ENCODE measurements around the gene THOC5.
"Not testable (repeated sequence)": the region's sequence is repeated elsewhere in the genome, so short reads cannot be mapped to it uniquely, and the experiment has no call there.

THOC5 gene

DNA sequence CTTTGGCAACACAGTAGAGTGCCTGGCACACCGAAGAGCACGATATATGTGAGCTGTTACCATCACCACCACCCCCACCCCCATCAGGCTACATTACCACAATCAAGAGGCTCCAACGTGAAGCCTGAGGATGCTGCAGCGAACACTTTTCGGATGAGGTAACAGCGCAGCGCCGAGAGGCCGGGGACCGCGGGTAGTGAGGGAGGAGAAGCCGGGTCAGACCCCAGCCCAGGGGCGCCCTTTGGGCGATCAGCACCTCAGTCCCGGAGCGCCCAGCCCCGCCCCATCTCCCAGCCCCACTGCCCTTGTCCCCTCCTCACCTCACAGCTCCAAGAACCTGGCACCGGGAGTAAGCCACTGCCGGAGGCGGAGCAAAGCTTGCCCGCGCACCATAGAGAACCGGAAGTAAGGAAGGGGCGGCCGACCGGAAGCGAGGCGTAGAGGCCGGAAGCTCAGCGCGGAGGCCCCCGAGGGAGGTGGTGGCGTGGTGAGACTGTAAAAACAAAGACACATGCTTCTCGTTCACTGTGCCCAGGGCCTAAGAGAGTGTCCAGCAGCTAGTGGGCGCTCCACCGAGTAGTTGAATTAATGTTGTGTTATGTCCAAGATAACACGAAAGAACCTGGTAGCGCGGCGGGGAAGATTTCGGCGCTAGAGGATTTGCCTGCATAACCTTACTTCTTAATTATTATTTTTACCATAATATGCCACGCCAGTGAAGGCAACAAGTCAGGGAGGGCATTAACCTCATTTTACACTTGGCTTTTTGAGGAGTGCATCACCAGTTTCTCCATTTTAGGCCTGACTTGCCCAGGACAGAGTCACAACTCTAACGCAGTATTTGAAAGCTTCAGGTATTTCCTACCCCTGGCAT, at the start of gene THOC5:
THOC5 (minus strand) TSS at position 407 of the 874 bp plus-strand sequence. CDS start 4,610 bp downstream, outside the sequence.
- peak; percentile 75 for DNase-seq (ENCODE audit: low read depth)

DNA sequence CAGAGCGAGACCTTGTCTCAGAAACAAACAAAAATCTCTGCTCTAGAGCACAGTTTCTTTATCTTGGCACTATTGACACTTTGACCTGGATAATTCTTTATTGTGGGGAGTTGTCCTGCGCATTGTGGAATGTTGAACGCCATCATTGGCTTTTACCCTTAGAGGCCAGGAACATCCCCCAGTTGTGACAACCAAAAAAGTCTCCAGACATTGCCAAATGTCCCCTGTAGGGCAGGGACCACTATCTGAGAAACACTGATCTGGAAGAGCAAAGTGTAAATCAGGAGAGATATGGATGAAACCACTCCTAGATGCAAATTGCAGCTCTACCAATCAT, 45.1 kb upstream of the THOC5 start:
- no peak for DNase-seq (ENCODE audit: low read depth)

DNA sequence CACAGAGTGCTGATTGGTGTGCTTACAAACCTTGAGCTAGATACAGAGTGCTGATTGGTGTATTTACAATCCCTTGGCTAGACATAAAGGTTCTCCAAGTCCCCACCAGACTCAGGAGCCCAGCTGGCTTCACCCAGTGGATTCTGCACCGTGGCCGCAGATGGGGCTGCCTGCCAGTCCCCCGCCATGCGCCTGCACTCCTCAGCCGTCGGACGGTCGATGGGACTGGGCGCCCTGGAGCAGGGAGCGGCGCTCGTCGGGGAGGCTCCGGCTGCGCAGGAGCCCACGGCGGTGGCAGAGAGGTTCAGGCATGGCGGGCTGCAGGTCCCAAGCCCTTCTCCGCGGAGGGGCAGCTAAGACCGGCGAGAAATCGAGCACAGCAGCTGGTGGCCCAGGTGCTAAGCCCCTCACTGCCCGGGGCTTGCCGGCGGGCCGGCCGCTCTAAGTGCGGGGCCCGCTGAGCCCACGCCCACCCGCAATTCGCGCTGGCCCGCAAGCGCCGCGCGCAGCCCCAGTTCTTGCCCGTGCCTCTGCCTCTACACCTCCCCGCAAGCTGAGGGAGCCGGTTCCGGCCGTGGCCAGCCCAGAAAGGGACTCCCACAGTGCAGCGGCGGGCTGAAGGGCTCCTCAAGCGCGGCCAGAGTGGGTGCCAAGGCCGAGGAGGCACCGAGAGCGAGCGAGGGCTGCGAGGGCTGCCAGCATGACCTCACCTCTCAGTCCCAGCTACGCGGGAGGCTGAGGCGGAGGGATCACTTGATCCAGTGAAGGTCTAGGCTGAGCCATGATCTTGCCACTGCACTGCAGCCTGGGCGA, 44.5 kb upstream of the THOC5 start:
- not testable (repeated sequence) for DNase-seq (ENCODE audit: low read depth)

DNA sequence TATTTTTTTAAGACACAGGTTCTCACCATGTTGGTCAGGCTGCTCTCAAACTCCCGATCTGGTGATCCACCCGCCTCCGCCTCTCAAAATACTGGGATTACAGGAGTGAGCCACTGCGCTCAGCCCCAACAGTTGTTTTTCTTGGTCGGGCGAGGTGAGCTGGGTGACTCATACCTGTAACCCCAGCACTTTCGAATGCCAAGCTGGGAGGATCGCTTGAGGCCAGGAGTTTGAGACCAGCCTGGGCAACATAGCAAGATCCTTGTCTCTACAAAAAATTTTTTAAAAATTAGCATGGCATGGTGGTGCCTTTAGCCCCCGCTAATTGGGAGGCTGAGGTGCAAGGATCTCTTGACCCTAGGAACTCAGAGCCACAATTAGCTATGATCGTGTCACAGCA, 42.9 kb upstream of the THOC5 start:
- DNase-seq (ENCODE audit: low read depth) = no peak

DNA sequence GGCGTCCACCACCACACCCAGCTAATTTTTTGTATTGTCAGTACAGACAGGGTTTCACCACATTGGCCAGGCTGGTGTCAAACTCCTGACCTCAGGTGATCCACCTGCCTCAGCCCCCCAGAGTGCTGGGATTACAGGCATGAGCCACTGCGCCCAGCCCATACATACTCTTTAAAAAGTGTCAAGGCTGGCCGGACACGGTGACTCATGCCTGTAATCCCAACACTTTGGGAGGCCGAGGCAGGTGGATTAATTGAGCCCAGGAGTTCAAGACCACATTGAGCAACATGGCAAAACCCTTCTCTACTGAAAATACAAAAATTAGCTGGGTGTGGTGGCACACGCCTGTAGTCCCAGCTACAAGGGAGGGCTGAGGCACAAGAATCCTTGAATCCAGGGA, 40.9 kb upstream of the THOC5 start:
- not testable (repeated sequence) for DNase-seq (ENCODE audit: low read depth)

DNA sequence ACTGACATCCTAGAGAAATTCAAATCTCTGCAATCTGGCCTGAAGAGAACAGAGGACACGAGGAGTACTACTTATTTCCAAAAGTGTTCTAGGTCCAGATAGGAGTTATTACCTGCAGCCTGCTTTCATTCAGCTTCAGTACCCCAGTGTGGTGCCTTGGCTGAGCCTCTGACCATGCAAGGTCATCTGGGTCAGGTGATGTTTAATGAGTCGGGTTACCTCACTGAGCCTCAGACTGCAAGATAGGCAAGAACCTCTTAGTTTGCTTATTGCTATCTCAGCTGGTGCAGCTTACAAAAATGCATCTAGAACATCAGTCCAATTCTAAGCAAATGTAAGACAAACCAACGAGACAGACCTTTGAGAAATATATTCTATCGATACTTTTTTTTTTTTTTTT, 40.4 kb upstream of the THOC5 start:
- DNase-seq (ENCODE audit: low read depth) = no peak

DNA sequence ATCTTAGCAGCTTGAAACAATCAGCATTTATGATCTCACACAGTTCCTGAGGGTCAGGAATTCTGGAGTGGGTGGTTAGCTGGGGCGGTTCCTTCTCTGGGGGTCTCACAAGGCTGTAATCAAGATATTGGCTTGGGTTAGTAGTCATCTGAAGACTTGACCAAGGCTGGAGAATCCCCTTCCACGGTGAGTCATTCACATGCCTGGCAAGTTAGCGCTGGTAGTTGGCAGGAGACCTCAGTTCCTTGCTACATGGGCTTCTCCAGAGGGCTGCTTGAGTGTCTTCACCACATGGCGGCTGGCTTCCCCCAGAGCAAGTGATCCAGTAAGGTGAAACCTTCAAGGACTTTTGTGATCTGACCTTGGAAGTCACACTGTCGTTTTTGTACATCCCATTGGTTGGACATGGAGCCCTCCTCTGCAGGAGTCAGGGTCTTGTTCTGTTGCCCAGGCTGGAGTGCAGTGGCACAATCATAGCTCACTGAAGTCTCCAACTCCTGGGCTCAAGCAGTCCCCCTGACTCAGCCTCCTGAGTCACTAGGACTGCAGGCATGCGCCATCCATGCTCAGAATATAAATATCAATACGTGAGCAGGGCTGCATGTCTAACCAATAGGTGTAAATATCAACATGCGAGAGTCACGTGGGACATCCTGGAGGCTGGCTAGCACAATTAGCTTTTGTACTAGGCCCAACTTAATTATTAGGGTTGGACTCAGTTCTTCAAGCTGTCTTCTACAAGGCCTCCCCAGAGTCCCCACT, 34.6 kb upstream of the THOC5 start:
- no peak for DNase-seq (ENCODE audit: low read depth)

DNA sequence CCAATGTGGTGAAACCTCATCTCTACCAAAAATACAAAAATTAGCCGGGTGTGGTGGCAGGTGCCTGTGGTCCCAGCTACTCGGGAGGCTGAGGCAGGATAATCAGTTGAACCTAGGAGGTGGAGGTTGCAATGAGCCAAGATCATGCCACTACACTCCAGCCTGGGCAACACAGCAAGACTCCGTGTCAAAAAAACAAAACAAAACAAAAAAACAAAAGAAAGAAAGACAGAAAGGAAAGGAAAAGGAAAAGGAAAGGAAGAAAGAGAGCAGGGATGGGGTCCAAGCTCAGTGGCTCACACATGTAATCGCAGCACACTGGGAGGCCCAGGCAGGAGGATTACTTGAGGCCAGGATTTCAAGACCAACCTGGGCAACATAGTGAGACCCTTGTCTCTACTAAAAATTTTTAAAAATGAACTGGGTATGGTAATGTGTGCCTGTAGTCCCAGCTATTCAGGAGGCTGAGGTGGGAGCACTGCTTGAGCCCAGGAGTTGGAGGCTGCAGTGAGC, 32.7 kb upstream of the THOC5 start:
- not testable (repeated sequence) for DNase-seq (ENCODE audit: low read depth)

DNA sequence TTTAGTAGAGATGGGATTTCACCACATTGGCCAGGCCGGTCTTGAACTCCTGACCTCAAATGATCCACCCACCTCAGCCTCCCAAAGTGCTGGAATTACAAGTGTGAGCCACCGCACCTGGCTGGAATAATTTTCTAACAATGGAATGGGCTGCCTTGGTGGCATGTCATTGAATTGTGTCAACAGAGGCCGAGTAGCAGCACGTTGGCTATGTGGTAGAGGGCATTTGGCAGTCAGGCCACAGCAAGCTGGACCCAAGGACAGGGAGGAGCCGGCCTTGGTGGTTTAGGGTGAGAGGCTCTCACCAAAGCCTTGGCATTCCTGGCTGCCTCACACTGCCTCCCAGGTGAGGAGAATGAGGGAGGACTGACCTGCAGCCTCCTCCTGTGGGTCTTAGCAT, 31.4 kb upstream of the THOC5 start:
- no peak for DNase-seq (ENCODE audit: low read depth)

DNA sequence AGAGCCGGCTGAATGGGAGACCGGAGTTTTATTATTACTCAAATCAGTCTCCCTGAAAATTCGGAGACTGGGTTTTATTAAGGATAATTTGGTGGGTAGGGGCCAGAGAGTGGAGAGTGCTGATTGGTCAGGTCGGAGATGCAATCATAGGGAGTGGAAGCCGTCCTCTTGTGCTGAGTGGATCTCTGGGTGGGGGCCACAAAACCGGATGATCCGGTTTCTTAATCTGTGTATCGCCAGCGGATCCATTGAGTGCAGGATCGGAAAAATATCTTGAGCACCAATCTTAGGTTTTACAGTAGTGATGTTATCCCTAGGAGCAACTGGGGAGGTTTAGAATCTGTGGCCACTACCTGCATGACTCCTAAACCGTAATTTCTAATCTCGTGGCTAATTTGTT, 28.2 kb upstream of the THOC5 start:
- no peak for DNase-seq (ENCODE audit: low read depth)

DNA sequence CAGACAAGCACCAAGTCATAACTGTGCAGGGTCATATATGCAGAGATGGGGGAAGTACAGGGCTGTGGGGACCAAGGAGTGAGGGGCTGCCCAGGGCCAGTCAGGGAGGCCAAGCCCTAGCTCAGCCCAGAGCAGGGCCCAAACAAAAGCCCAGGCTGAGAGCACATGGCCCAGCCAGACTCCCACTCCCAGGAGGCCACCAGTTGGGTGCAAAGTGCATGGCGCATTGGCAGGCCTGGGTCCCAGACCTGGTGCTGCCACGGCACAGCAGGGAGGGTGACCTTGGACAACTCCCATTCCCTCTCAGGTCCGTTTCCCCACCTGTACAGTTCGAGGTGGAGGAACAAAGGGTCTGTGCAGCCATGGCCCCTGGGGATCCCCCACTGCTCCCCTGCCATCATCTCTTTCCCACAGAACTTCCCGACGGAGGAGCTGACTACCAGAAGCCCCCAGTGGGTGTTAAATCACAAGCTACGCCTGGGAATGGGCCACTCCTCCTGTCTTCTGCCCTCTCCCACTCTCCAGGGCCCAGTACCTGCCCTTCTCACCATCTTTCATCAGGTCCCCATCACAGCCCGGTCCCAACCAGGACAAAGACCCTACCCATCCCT, 26.7 kb upstream of the THOC5 start:
- DNase-seq (ENCODE audit: low read depth) = no peak

DNA sequence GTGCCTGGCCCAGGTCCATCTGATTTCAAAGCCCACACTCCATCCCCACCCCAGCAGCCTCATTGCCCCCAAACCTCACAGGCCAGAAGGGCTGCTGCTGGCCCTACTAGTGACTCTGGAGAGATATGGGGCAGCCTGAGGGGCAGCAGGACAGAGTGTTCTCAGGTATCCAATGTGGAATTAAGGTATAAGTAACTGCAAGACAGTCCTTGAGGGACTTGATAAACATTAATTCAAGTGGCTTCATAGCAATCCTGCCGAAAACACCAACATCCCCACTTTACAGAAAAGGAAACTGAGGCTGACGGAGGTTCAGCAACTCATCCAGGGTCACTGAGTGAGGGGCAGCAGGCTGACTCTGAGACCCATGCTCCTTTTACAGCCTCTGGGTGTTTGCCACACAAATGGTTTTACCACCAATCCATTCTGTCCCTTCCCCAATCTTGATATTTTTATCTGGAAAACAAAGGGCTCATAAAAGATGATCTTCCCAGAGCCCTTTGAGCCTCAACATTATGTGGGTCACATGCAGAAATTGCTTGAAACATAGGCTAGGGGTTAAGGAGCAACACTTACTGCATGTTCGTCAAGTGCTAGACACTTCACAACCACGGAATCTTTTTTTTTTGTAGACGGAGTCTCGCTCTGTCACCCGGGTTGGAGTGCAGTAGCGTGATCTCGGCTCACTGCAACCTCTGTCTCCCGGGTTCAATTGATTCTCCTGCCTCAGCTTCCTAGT, 25.1 kb upstream of the THOC5 start:
- DNase-seq (ENCODE audit: low read depth) = no peak

DNA sequence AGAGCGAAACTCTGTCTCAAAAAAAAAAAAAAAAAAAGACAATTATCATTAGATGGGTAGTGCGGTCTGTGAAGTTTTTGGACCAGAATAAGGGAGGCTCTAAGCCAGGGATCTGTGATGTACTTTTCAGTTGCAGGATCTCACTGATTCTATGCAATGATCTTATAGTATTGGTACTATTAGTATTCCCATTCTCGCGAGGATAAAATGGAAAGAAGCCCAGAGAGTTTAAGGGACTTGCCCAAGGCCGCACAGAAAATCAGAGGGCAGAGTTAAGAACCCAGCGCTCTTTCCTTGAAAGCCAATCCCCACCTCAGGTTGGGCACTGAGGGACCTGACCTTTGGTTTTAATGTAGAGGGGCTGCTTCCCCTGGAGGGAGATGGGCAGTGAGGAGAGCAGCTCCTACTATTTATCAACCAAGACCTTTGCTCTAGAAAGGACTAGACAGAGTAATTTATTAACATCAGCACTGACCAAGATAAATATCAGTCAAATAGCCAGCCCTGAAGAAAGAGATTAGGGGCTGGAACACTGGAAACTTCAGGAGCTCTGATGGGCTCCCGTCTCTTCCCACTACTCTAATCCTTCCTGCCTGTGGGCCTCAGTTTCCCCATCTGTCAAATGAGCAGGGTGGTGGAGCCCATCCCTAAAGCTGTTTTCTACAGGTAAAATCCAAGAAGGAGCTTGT, 21.3 kb upstream of the THOC5 start:
- no peak for DNase-seq (ENCODE audit: low read depth)

DNA sequence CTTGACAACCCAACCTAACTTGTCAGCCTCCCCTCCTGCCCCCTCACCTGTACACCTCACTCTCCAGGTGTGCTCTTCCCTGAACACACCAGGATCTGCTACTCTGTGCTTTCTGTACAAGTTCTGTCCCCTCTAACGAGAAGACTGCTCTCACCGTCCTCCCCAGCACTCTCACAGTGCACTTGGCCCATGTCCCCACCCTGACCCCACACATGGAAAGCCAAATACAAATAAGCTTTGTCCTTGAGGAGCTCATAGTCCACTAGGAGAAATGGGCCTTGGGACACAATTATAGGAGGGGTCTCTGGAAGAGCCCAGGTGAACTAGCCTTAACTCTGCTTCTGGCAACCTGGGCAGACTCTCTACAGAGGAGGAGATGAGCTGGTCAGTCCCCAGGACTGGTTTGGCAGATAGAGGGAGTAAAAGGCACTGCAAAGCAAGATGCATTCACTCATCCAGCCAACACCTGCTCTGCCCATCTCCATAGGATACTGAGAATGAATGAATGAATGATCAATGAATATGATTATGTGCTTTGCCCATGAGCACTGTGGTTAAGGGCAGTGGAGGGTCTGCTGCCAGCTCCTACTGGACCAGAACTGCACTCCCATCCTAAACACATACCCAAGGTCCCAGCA, 17.5 kb upstream of the THOC5 start:
- DNase-seq (ENCODE audit: low read depth) = no peak

DNA sequence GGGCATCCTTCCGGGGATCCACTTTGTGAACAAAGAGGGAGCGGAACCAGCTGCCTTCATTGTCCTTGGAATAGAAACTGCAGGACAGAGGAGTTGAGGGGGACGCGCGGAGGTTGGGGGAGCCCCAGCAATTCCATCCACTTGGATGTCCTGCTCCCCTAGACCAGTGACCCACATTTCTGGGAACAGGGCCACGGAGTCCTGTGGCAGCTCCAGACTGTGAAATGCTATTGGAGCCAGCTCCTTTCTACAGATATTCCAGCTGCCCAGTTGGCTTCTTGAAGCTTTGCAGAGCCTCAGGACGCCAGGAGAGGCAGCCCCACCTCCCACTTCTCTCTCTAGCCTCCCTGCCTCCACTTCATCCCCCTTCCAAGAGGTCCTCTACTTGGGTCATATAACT, 16.9 kb upstream of the THOC5 start:
- no peak for DNase-seq (ENCODE audit: low read depth)

DNA sequence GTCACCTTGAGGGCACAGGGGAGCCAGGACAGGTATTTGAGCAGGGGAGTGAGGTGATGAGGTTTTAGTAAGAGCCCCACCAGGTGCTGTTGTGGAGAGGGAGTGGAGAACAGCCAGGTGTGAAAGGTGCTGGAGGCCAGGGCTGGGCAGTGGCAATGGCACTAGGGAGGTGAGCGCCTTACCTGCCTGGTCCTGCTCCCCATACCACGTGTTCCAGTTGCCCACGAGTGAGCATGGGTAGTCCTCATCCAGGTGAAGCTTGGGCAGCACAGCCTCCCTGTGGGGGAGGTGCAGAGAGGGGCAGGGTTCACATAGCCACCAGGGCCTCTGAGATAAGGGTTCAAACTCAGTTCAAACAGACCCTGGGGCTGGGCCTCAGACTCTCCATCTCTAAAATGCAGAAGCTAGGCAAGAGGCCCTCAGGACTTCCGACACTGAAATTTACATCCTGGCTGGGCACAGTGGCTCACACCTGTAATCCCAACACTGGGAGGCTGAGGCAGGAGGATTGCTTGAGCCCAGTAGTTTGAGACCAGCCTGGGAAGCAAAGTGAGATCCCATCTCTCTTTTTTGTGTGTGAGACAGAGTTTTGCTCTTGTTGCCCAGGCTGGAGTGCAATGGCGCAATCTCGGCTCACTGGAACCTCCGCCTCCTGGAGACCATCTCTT, 15.6 kb upstream of the THOC5 start:
- DNase-seq (ENCODE audit: low read depth) = no peak

DNA sequence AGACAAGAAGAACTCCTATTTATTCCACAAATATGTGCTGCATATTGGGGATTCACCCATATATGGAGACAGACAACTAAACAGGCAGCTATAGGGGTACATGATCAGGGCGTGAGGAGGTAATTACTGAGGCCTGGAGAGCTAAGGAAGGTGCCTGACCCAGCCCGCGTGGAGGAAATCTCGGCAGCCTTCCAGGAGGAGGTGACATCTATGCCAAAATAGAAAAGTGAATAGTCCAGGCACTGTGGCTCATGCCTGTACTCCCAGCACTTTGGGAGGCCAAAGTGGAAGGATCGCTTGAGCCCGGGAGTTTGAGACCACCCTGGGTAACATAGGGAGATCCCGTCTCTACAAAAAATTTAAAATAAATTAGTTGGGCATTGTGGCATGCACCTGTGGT, 13.8 kb upstream of the THOC5 start:
- DNase-seq (ENCODE audit: low read depth) = no peak

DNA sequence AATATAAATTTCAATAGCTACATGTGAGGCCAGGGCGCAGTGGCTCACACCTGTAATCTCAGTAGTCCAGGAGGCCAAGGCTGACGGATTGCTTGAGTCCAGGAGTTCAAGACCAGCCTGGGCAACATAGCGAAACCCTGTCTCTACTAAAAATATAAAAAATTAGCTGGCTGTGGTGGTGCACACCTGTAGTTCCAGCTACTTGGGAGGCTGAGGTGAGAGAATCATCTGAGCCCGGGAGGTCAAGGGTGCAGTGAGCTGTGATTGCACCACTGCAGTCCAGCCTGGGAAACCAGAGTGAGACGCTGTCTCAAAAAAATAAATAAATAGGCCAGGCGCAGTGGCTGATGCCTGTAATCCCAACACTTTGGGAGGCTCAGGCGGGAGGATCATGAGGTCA, 13.0 kb upstream of the THOC5 start:
- DNase-seq (ENCODE audit: low read depth) = not testable (repeated sequence)

DNA sequence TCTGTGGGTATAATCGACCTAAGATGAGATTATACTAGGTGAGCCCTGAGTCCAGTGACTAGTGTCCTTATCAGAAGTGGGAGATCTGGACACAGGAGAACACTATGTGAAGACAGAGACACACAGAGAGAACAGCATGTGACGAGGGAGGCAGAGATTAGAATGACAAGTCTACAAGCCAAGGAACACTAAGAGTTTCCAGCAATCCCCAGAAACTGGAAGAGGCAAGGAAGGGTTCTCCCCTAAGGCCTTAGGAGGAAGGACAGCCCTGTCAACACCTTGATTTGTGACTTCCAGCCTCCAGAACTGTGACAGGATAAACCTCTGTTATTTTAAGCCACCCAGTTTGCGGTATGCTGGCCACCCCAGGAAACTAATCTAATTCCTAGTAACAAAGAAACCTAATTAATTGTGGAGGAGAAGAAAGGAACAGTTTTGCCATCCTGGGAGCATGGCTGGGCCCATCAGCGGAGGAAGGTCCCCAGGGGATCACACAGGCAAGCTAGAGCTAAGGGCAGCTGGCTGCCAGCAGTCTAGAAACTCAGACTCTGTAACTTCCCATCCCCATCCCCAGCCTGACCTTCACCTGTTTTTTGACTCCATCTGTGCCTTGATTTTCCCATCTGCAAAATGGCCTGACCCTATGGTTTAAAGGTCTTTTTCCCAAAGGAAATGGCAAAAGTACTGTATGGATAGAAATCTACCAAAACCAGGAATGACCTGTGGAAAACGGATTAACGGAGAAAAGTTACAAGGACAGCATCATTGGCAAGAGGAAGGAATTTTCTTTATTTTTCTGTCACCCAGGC, 10.3 kb upstream of the THOC5 start:
- DNase-seq (ENCODE audit: low read depth) = no peak

All from stimulated activated CD8-positive, alpha-beta memory T cell treated with anti-CD3 and anti-CD28 coated beads, Interleukin-15, amount 100 ng/mL, for 1 hour (primary cell).